GM12873 (cell line): ENCODE results near the gene TCF7L1.

ENCODE experiments used
- TF ChIP-seq, protein P1 (sequence below): IDR thresholded peaks from 2 replicates; pipeline ENCODE4 v1.5.1; 2012; ENCODE audit warnings: low read depth, mild to moderate bottlenecking, moderate library complexity, low read length, control low read depth; ENCODE audit not compliant: insufficient read depth; ENCODE audit errors: missing control alignments

Gene TCF7L1

DNA sequence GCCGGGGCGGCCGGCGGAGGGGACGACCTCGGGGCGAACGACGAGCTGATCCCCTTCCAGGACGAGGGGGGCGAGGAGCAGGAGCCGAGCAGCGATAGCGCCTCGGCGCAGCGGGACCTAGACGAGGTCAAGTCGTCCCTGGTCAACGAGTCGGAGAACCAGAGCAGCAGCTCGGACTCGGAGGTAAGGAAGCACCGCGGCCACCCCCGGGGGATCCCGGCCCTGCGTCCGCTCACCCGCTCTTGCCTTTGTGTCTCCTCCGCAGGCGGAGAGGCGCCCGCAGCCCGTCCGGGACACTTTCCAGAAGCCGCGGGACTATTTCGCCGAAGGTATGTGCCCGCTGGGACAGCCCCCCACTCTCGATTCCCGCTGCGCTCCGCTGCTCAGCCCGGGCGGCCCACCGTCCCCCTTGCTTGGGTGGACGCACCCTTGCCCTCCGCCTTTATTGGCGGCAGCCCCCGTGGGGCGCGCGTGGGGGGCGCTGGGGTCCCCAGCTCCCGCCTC, 611 bp downstream of the TCF7L1 start:
- TF ChIP-seq, protein P1, sequence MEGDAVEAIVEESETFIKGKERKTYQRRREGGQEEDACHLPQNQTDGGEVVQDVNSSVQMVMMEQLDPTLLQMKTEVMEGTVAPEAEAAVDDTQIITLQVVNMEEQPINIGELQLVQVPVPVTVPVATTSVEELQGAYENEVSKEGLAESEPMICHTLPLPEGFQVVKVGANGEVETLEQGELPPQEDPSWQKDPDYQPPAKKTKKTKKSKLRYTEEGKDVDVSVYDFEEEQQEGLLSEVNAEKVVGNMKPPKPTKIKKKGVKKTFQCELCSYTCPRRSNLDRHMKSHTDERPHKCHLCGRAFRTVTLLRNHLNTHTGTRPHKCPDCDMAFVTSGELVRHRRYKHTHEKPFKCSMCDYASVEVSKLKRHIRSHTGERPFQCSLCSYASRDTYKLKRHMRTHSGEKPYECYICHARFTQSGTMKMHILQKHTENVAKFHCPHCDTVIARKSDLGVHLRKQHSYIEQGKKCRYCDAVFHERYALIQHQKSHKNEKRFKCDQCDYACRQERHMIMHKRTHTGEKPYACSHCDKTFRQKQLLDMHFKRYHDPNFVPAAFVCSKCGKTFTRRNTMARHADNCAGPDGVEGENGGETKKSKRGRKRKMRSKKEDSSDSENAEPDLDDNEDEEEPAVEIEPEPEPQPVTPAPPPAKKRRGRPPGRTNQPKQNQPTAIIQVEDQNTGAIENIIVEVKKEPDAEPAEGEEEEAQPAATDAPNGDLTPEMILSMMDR: no peak

DNA sequence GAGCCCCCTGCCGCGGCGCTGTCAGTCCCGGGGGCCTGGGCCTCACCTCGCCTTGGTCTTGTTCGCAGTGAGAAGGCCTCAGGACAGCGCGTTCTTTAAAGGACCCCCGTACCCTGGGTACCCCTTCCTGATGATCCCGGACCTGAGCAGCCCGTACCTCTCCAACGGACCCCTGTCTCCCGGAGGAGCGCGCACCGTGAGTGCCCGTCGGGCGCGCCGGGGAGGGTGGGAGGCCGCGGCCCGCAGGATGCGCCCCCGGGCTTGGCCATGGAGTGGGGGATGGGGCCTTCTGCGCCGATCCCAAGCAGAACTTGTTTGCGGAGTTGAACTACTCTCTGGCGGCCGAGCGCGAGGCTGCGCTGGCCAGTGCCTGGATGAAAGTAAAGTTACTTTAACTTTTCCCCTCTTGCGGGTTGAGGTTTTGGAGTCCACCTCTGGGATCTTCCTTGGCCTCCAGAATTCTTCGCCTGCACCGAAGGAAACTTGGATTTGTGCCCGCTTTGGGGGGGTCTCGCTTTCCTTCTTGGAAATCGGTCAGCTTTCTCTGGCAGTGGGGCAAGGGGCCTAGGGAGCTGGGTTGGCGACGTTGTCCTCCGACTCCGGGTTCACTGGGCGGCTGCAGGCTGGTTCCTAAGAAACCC, 1.2 kb downstream of the TCF7L1 start:
- TF ChIP-seq, protein P1: no peak

- TF ChIP-seq, protein P1: no peak
Observed at GRCh38 chr2:85134896-85135659, 1.9 kb downstream of the TCF7L1 start.

DNA sequence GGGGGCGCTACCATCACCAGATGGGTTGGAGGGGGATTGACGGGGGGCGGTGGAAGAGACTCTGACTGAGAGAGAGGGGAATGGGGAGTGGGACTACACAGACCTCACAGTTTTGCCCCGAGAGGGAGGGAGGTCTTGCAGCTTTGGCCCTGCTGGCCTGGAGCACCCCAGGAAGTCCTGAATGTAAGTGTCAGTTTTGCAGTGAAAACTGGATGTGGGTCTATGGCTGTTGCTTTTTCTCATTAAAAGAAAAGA, 2.4 kb downstream of the TCF7L1 start:
- TF ChIP-seq, protein P1: no peak

DNA sequence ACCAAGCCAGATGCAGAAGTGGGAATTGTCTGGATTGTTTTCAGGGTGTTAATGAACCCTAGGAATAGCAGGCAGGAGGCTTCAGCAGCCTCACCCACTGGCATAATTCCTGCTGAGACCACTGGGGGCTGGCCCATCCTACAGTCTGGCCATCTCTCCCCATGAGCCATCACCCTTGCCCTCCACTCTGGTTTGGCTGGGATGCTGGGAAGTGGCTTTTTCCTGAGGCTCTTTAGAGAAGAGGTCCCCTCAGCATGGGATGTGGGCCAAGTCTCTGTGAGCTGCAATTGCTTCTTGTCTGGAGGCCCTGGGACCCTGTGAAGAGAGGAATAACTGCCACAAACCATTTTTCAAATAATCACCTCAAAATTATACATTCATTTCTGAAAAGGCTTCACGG, 4.0 kb downstream of the TCF7L1 start:
- TF ChIP-seq, protein P1: no peak

- TF ChIP-seq, protein P1: no peak
Observed at GRCh38 chr2:85143463-85144082, 10.4 kb downstream of the TCF7L1 start.

- TF ChIP-seq, protein P1: no peak
Observed at GRCh38 chr2:85145116-85145820, 12.1 kb downstream of the TCF7L1 start.
